Vagina (tissue), 2 donors: ENCODE data around the gene TRPM1. TPM values are rescaled to one million over a fixed set of nuclear protein-coding genes. Genes with fewer than 3 reads are reported as not detected.

ENCODE experiments used
- DNase-seq, 2 donors: peaks; one replicate each; pipeline ENCODE4 v3.0.0-alpha.2; 2017; ENCODE audit errors: extremely low spot score in 2 of 2
- H3K27ac ChIP-seq: fragments of 200-600 bp; sonication (generic); one replicate; pipeline ENCODE4 v1.5.1; 2019
- H3K27me3 ChIP-seq: fragments of 200-600 bp; sonication (generic); one replicate; pipeline ENCODE4 v1.5.1; 2019
- H3K36me3 ChIP-seq, 2 donors: fragments of 200-600 bp; sonication (generic); one replicate each; pipeline ENCODE4 v1.5.1; 2017 to 2019
- H3K4me1 ChIP-seq: fragments of 200-600 bp; sonication (generic); one replicate; pipeline ENCODE4 v1.5.1; 2019
- H3K4me3 ChIP-seq, 2 donors: fragments of 200-600 bp; sonication (generic); 1 replicate in 1 of 2; 2 replicates in 1 of 2; pipeline ENCODE4 v1.5.1; 2016 to 2019
- H3K9me3 ChIP-seq: fragments of 200-600 bp; sonication (generic); one replicate; pipeline ENCODE4 v1.5.1; 2019
- POLR2A ChIP-seq, 2 donors: fragments of 450-650 bp; IDR thresholded peaks; one replicate each; pipeline ENCODE4 v1.6.1; 2017; ENCODE audit warnings: antibody characterized with exemption in 2 of 2, mild to moderate bottlenecking in 2 of 2, moderate library complexity in 2 of 2
- POLR2AphosphoS5 ChIP-seq, 2 donors: sonication (generic); formaldehyde crosslinking; IDR thresholded peaks; one replicate each; pipeline ENCODE4 v1.9.0; 2017; ENCODE audit warnings: antibody characterized with exemption in 2 of 2, mild to moderate bottlenecking in 2 of 2, low read depth in 1 of 2; ENCODE audit not compliant: insufficient read depth in 1 of 2
- intact Hi-C: fragments of 100-400 bp; cut with DNase I; formaldehyde crosslinking; loops from one replicate; pipeline ENCODE4 v1.15.1; 2023
- total RNA-seq: library from RNA; depleted of rRNA; stranded (reverse); fragments of >200 nt; gene quantifications from one replicate; pipeline ENCODE4 v1.2.3, GENCODE V29; 2016
- TF ChIP-seq, protein P1 (sequence below), 3 experiments: fragments of 450-650 bp in 2 of 3; fragments of 200-600 bp in 1 of 3; sonication (generic) in 1 of 3; IDR thresholded peaks; one replicate each; pipeline ENCODE4 v1.5.1; 2017 to 2019; ENCODE audit warnings: antibody characterized with exemption in 3 of 3, mild to moderate bottlenecking in 2 of 3, moderate library complexity in 2 of 3

TRPM1 gene
- total RNA-seq, 1 donor from 2014 or later, result not detected

- intact Hi-C loops, result no loop called here
- Histone ChIP-seq H3K4me3 (no peak overlapping the region), H3K27me3 (no peaks in the 10 kb centered on the region)
Observed at GRCh38 chr15:31127596-31128261, 26.2 kb upstream of the TRPM1 start.

DNA sequence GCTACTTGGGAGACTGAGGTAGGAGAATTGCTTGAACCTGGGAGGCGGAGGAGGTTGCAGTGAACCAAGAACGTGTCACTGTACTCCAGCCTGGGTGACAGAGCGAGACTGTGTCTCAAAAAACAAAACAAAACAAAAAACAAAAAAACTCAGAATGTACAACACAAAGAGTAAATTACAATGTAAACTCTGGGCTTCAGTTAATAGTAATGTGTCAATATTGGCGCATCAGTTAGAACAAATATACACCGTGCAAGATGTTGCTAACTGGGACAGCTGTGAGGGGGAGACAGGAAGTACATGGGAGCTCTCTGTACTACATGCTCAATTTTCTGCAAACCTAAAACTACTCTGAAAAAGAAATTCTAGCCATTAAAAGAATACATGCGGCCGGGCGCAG lies 23.5 kb upstream of the TRPM1 start:
- TF ChIP-seq POLR2AphosphoS5 (IDR thresholded peaks at IDR 0.05; ENCODE audit: insufficient read depth in 1 of 2, low read depth in 1 of 2), result no peak
- no peak for TF ChIP-seq POLR2A (IDR thresholded peaks at IDR 0.05)
- TF ChIP-seq, protein P1, sequence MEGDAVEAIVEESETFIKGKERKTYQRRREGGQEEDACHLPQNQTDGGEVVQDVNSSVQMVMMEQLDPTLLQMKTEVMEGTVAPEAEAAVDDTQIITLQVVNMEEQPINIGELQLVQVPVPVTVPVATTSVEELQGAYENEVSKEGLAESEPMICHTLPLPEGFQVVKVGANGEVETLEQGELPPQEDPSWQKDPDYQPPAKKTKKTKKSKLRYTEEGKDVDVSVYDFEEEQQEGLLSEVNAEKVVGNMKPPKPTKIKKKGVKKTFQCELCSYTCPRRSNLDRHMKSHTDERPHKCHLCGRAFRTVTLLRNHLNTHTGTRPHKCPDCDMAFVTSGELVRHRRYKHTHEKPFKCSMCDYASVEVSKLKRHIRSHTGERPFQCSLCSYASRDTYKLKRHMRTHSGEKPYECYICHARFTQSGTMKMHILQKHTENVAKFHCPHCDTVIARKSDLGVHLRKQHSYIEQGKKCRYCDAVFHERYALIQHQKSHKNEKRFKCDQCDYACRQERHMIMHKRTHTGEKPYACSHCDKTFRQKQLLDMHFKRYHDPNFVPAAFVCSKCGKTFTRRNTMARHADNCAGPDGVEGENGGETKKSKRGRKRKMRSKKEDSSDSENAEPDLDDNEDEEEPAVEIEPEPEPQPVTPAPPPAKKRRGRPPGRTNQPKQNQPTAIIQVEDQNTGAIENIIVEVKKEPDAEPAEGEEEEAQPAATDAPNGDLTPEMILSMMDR (IDR thresholded peaks at IDR 0.05), result no peak
- Histone ChIP-seq H3K9me3 (peaks cover 10% of the 10 kb centered on the region), H3K27ac (no peak overlapping the region), H3K27me3 (no peaks in the 10 kb centered on the region), H3K36me3 (no peaks in the 10 kb centered on the region), H3K4me1 (peaks cover 9% of the 10 kb centered on the region), H3K4me3 (no peak overlapping the region)
- intact Hi-C loops, result no loop called here
- no peak for DNase-seq

More at GRCh38 chr15:31127596-31128261, 26.2 kb upstream of the TRPM1 start:
- H3K27ac ChIP-seq, result no peak overlapping the region
- H3K36me3 ChIP-seq, result no peaks in the 10 kb centered on the region
- H3K9me3 ChIP-seq, result no peaks in the 10 kb centered on the region
- TF ChIP-seq POLR2AphosphoS5 (IDR thresholded peaks at IDR 0.05; ENCODE audit: insufficient read depth in 1 of 2, low read depth in 1 of 2), result no peak
- TF ChIP-seq POLR2A (IDR thresholded peaks at IDR 0.05), result no peak
- TF ChIP-seq, protein P1 (IDR thresholded peaks at IDR 0.05), result no peak
- H3K4me1 ChIP-seq, result peaks cover 9% of the 10 kb centered on the region
- DNase-seq, result peak in 1 of 2 donors; percentile 87

- Histone ChIP-seq H3K9me3 (peaks cover 3% of the 10 kb centered on the region), H3K27ac (no peak overlapping the region), H3K27me3 (no peaks in the 10 kb centered on the region), H3K4me3 (no peak overlapping the region), H3K36me3 (no peaks in the 10 kb centered on the region), H3K4me1 (no peaks in the 10 kb centered on the region)
- no peak for TF ChIP-seq POLR2A (IDR thresholded peaks at IDR 0.05)
- no peak for TF ChIP-seq POLR2AphosphoS5 (IDR thresholded peaks at IDR 0.05; ENCODE audit: insufficient read depth in 1 of 2, low read depth in 1 of 2)
- TF ChIP-seq, protein P1 (IDR thresholded peaks at IDR 0.05), result no peak
- DNase-seq, result no peak
- intact Hi-C loops, result no loop called here
Observed at GRCh38 chr15:31116423-31117030, 15.0 kb upstream of the TRPM1 start.

DNA sequence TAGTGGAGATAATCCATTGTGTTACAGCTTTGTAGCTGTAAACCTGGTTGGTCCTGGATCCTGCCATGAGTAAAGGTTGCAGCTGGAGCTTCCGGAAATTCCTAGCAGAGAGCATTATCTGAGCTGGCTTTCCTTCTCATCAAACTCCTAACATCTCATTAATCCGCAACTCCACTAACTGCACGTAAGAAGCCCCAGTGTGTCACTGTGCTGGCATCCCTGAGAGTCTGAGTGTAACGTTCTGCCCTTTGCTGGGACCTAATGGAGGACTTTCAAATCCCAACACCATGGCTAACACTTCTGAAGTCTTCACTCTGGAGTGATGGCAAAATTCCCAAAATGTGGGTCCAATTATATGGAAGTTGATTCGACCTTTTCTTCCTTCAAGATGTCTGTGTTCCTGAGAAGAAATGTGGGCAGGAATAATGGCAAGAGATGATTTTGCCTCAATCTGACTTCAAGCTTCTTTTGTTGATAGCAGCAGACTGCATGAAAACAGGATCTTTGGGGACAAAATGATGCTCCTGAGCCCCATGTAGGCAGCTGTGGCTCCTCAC lies 9.6 kb upstream of the TRPM1 start:
- TF ChIP-seq, protein P1 (IDR thresholded peaks at IDR 0.05), result no peak
- TF ChIP-seq POLR2A (IDR thresholded peaks at IDR 0.05) (no peak), POLR2AphosphoS5 (IDR thresholded peaks at IDR 0.05; ENCODE audit: insufficient read depth in 1 of 2, low read depth in 1 of 2) (no peak)
- no peaks in the 10 kb centered on the region for H3K4me1 ChIP-seq
- peaks cover 3% of the 10 kb centered on the region for H3K9me3 ChIP-seq
- H3K4me3 ChIP-seq, result no peak overlapping the region
- no peaks in the 10 kb centered on the region for H3K36me3 ChIP-seq
- no peak overlapping the region for H3K27ac ChIP-seq
- H3K27me3 ChIP-seq, result no peaks in the 10 kb centered on the region
- intact Hi-C loops, result no loop called here
- DNase-seq, result no peak

GRCh38 chr15:31108836-31109235 lies 7.3 kb upstream of the TRPM1 start:
- intact Hi-C loops, result no loop called here
- no peak for DNase-seq
- H3K36me3 ChIP-seq, result no peaks in the 10 kb centered on the region
- no peaks in the 10 kb centered on the region for H3K9me3 ChIP-seq
- TF ChIP-seq POLR2A (IDR thresholded peaks at IDR 0.05) (no peak), POLR2AphosphoS5 (IDR thresholded peaks at IDR 0.05; ENCODE audit: insufficient read depth in 1 of 2, low read depth in 1 of 2) (no peak)
- TF ChIP-seq, protein P1 (IDR thresholded peaks at IDR 0.05), result no peak
- H3K27me3 ChIP-seq, result no peaks in the 10 kb centered on the region
- no peak overlapping the region for H3K27ac ChIP-seq
- no peak overlapping the region for H3K4me3 ChIP-seq
- peaks cover 10% of the 10 kb centered on the region for H3K4me1 ChIP-seq
